Measurements from ENCODE around the gene SUN1.

DNA sequence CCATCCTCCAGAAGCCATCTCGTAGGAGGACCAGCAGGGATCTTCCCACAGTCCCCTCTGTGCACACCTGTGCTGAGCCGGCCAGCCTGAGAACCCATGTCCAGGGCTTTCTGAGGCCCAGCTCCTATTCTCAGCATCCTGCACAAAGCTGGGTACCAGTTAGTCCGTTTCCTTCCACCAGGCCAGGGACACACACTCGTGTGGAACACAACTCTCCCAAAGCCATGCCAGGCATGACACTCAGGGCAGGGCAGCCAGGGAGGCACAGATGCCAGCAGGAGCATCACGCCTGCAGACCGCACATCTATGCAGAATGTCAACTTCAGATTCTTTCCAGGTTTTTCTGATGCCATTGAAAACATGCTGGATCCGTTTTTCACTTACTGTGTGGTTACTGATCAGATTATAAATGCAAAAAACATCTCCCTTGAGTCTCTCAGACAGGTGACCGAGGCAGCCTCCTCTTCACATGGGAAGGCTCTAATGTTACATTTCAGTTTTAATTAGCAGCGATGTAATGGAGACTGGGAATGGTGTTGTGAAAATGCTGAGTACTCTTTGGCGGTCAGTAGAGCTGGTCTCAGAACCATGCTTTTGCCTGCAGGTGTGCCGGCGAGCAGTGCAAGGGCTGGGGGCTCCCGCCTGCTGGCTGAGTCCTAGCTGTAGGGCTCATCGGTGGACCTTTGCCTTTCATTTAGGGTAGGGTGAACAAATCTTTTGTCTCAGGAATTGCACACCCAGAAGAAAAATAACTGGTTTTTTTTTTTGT lies 3.3 kb upstream of the SUN1 start:
- TF ChIP-seq POLR2A (IDR thresholded peaks at IDR 0.05) (no peak), POLR2AphosphoS5 (IDR thresholded peaks at IDR 0.05) (no peak), EP300 (IDR thresholded peaks at IDR 0.05) (no peak)
- TF ChIP-seq, protein P1, sequence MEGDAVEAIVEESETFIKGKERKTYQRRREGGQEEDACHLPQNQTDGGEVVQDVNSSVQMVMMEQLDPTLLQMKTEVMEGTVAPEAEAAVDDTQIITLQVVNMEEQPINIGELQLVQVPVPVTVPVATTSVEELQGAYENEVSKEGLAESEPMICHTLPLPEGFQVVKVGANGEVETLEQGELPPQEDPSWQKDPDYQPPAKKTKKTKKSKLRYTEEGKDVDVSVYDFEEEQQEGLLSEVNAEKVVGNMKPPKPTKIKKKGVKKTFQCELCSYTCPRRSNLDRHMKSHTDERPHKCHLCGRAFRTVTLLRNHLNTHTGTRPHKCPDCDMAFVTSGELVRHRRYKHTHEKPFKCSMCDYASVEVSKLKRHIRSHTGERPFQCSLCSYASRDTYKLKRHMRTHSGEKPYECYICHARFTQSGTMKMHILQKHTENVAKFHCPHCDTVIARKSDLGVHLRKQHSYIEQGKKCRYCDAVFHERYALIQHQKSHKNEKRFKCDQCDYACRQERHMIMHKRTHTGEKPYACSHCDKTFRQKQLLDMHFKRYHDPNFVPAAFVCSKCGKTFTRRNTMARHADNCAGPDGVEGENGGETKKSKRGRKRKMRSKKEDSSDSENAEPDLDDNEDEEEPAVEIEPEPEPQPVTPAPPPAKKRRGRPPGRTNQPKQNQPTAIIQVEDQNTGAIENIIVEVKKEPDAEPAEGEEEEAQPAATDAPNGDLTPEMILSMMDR (IDR thresholded peaks at IDR 0.05): no peak

Data from suprapubic skin (tissue), 4 donors.